ENCODE results near the gene BCL7A. TPM values are rescaled to one million over a fixed set of nuclear protein-coding genes. Genes with fewer than 3 reads are reported as not detected.

Gene BCL7A
- polyA plus RNA-seq, 3 donors = 0.34 to 0.79 (median 0.56) TPM

GRCh38 chr12:121975021-121975420 is 46.7 kb upstream of the BCL7A start:
- peaks cover 5 to 7% of the 10 kb centered on the region in 2 donors for H3K9me3 ChIP-seq (replicated peaks in 1 of 2; ENCODE audit: control insufficient read depth in 1 of 2, insufficient read depth in 1 of 2, low read length in 2 of 2)
- H3K27ac Mint-ChIP-seq = no peak overlapping the region
- no peak overlapping the region for H3K9ac ChIP-seq (ENCODE audit: insufficient read depth, low read length, poor library complexity, severe bottlenecking)
- H3K27ac ChIP-seq (ENCODE audit: low read depth in 1 of 2, low read length in 2 of 2) = no peak overlapping the region
- H4K20me1 ChIP-seq (ENCODE audit: insufficient read depth, low read length) = no peaks in the 10 kb centered on the region
- H3K36me3 ChIP-seq (replicated peaks in 1 of 2; ENCODE audit: control insufficient read depth in 1 of 2, insufficient read depth in 2 of 2, low read length in 2 of 2) = no peaks in the 10 kb centered on the region
- 98% methylated on average over 5 of the region's 6 CpGs for WGBS (ENCODE audit: insufficient coverage)
- no peak for DNase-seq
- peaks cover 16% of the 10 kb centered on the region for H3K4me1 Mint-ChIP-seq
- no peak overlapping the region for H3K4me3 ChIP-seq (replicated peaks in 1 of 3; ENCODE audit: low read depth in 2 of 3, low read length in 3 of 3)
- H3K9me3 Mint-ChIP-seq = peaks cover 6 to 16% (median 13%) of the 10 kb centered on the region in 7 donors
- H3K4me3 Mint-ChIP-seq = no peak overlapping the region
- H3K36me3 Mint-ChIP-seq = no peaks in the 10 kb centered on the region
- intact Hi-C loops (cut with micrococcal nuclease) = no loop called here
- no peak overlapping the region for H2AFZ ChIP-seq (ENCODE audit: insufficient read depth, low read depth, low read length, poor library complexity, severe bottlenecking)
- peaks cover 15 to 19% of the 10 kb centered on the region in 2 donors for H3K4me1 ChIP-seq (ENCODE audit: control insufficient read depth in 1 of 2, insufficient read depth in 2 of 2, low read length in 2 of 2)
- no peak for TF ChIP-seq CTCF (IDR thresholded peaks at IDR 0.05)
- H3K27me3 Mint-ChIP-seq (ENCODE audit: low read depth in 3 of 3) = peaks cover 0 to 2% (median 0%) of the 10 kb centered on the region in 3 donors
- H3K79me2 ChIP-seq (ENCODE audit: insufficient read depth, low read length) = no peaks in the 10 kb centered on the region
- H3K4me2 ChIP-seq (replicated peaks; ENCODE audit: extremely low read depth, low read length, poor library complexity, severe bottlenecking) = no peak overlapping the region
- H3K27me3 ChIP-seq (ENCODE audit: control insufficient read depth in 2 of 2, insufficient read depth in 2 of 2, low read length in 2 of 2) = no peaks in the 10 kb centered on the region

- no peaks in the 10 kb centered on the region for H3K36me3 Mint-ChIP-seq
- no peak overlapping the region for H3K4me3 Mint-ChIP-seq
- Histone ChIP-seq H3K9me3 (replicated peaks in 1 of 2; ENCODE audit: control insufficient read depth in 1 of 2, insufficient read depth in 1 of 2, low read length in 2 of 2) (peaks cover 5 to 7% of the 10 kb centered on the region in 2 donors), H2AFZ (ENCODE audit: insufficient read depth, low read depth, low read length, poor library complexity, severe bottlenecking) (no peak overlapping the region), H4K20me1 (ENCODE audit: insufficient read depth, low read length) (no peaks in the 10 kb centered on the region), H3K4me2 (replicated peaks; ENCODE audit: extremely low read depth, low read length, poor library complexity, severe bottlenecking) (no peak overlapping the region), H3K27me3 (ENCODE audit: control insufficient read depth in 2 of 2, insufficient read depth in 2 of 2, low read length in 2 of 2) (no peaks in the 10 kb centered on the region), H3K36me3 (replicated peaks in 1 of 2; ENCODE audit: control insufficient read depth in 1 of 2, insufficient read depth in 2 of 2, low read length in 2 of 2) (no peaks in the 10 kb centered on the region), H3K9ac (ENCODE audit: insufficient read depth, low read length, poor library complexity, severe bottlenecking) (no peak overlapping the region), H3K27ac (ENCODE audit: low read depth in 1 of 2, low read length in 2 of 2) (no peak overlapping the region), H3K79me2 (ENCODE audit: insufficient read depth, low read length) (no peaks in the 10 kb centered on the region), H3K4me1 (ENCODE audit: control insufficient read depth in 1 of 2, insufficient read depth in 2 of 2, low read length in 2 of 2) (peaks cover 21 to 27% of the 10 kb centered on the region in 2 donors), H3K4me3 (replicated peaks in 1 of 3; ENCODE audit: low read depth in 2 of 3, low read length in 3 of 3) (no peak overlapping the region)
- H3K4me1 Mint-ChIP-seq = peaks cover 21% of the 10 kb centered on the region
- intact Hi-C loops (cut with micrococcal nuclease) = no loop called here
- no peak for DNase-seq
- 100% methylated on average over 1 of the region's 5 CpGs for WGBS (ENCODE audit: insufficient coverage)
- H3K27ac Mint-ChIP-seq = no peak overlapping the region
- H3K9me3 Mint-ChIP-seq = peaks cover 6 to 16% (median 13%) of the 10 kb centered on the region in 7 donors
- TF ChIP-seq CTCF (IDR thresholded peaks at IDR 0.05) = no peak
- H3K27me3 Mint-ChIP-seq (ENCODE audit: low read depth in 3 of 3) = peaks cover 0 to 3% (median 2%) of the 10 kb centered on the region in 3 donors
Measured at GRCh38 chr12:121976950-121977349, 44.7 kb upstream of the BCL7A start.

Measured in CD14-positive monocyte (primary cell).